Stimulated activated CD4-positive, alpha-beta T cell treated with anti-CD3 and anti-CD28 coated beads, Interleukin-4, amount 100 ng/mL, for 24 hours (primary cell): ENCODE data around the gene NT5C1B.
"Not testable (repeated sequence)": the region's sequence is repeated elsewhere in the genome, so short reads cannot be mapped to it uniquely, and the experiment has no call there.

Experiments used
- DNase-seq: peaks from one replicate; pipeline ENCODE4 v3.0.0-alpha.2; 2020

The NT5C1B gene

DNA sequence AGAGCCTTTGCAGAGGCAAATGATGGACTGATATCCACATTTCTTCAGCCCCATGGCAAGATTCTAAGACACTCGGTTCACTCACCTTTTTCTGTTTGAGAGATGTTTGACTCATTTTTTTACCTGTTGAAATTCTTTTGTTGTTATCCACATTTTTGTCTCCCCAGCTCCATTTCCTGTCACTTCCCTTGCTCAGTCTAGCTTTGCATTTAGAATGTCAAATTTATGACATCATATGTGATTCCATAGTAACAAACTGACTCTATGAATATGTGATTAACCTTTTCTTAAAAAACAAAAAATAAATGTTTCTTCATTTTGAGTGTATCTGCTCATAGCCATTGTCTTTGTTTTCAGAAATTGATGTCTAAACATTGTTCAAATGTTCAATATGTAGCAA, at the start of gene NT5C1B:
NT5C1B (minus strand) TSS at position 216 of the 400 bp plus-strand sequence; CDS start at position 115, 101 bp downstream.
- DNase-seq, result no peak

GRCh38 chr2:18637196-18637595, 47.8 kb upstream of the NT5C1B start:
- DNase-seq, result no peak

DNA sequence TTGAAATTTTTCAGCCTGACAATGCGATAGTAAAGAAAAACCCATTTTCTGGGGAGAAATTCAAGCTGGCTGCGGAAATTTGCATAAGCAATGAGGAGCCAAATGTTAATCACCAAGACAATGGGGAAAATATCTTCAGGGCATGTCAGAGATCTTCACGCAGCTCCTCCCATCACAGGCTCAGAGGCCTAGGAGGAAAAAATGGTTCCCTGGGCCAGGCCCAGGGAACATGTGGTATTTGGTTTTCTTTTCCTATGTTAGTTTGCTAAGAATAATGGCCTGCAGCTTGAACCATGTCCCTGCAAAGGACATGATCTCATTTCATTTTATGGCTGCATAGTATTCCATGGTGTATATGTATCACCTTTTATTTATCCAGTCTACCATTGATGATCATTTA, 43.3 kb upstream of the NT5C1B start:
- DNase-seq, result not testable (repeated sequence)

DNA sequence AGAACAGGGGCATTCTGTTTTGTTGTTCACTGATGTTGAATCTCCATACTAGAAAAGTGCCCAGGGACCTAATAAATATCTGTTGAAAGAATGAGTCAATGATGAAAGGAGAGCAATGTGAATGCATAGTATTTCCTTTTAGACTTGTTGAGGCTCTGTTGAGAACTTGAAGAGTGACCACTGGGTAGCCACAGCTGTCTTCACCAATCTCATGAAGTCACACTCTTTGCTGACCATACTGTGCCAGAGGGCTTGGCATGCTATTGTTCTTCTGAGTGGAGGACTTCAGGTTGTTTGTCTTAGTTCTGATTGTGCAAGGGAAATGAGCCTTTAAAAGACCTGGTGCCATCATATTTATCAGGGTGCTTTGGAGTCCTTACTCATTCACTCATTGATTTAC, 41.6 kb upstream of the NT5C1B start:
- no peak for DNase-seq

- no peak for DNase-seq
Observed at GRCh38 chr2:18630541-18630940, 41.2 kb upstream of the NT5C1B start.

DNA sequence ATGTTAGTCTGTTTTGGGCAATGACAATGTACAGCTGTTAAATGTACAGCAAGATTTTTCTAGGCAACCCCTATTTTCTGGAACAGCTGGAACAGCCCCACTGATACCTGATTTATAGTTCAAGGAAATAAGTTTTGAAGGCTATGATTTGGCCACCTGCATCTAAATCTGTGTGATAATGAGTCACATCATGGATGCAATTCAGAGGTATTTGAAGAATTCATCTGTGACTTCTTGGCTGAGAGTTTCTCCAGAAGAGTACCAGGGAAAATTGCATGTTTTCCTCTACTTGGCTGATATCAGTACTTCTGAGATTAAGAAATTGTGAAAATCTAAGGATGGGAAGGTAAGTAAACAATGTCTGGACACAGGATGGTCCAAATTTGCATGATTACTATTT, 40.7 kb upstream of the NT5C1B start:
- no peak for DNase-seq

GRCh38 chr2:18626958-18627650, 37.7 kb upstream of the NT5C1B start:
- no peak for DNase-seq

DNA sequence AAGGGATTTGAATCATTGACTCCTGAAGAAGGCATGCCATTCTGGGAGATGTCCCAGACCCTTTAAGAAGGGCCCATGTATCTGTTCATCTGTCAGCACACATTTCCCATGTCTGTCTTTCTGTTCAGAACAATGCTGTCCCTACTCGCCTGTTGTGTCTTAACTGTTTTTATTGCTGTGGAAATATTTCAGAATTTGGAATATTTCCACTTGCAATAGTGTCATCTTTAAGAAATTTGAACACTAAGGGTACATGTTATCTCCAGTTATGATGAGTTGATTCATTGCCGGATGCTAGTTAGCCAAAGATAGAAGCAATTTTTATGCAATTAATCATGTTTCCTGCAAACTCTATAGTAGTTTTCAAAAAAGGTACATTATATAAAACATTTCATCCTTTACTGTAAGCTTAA, 36.9 kb upstream of the NT5C1B start:
- DNase-seq, result no peak

DNA sequence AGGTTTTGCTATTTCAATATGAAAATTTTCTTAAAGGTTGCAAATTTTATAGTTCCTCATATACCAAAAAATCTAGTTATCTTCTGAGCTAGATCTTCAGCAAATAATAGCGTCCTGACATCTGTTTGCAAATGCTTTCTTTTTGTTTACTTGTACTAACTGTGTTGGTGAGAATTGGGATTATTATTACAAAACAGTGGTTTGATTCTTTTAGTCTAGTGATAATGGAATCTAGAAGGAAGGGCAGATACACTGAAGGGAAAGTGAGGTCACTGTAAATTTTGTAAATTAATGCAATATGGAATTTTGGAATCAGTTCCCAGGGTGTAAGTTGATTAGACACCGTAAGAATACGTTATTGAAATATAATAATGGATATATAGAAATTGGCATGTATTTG, 36.2 kb upstream of the NT5C1B start:
- no peak for DNase-seq

- no peak for DNase-seq
Observed at GRCh38 chr2:18623782-18624181, 34.4 kb upstream of the NT5C1B start.

DNA sequence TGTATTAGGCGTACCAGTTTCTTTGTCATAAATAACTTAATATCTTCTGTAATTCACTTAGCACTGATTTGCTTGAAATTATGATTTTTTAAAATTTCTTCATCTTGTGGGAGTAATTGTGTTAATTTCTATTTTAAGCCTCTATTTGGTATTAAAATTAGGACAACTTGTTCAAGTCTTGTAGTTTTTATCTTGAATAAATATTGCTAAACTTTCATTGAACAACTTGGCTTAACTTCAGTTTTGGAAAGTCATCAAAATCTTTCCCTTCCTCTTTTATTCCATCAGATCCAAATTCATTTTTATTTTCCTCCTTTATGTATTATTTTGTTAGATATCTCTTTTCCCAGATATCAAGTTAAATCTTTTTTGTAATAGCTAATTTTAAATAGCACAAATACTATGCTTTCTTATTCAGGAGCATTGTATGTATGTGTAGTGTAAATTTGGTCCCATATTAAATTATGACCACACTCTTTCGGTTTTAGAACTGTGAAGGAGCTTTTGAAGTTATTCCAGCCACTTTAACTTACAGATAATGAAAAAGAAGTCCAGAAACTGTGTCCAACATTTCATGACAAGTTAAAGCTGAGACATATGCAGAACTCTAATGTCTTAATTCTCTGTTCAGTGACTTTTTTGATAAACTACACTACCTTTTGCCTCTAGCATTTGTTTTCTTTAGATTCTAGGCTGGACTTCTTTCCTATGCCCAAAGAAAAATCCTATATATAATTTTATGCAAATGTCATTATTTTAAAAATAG, 31.7 kb upstream of the NT5C1B start:
- DNase-seq, result no peak

GRCh38 chr2:18619091-18619490, 29.7 kb upstream of the NT5C1B start:
- DNase-seq, result no peak

DNA sequence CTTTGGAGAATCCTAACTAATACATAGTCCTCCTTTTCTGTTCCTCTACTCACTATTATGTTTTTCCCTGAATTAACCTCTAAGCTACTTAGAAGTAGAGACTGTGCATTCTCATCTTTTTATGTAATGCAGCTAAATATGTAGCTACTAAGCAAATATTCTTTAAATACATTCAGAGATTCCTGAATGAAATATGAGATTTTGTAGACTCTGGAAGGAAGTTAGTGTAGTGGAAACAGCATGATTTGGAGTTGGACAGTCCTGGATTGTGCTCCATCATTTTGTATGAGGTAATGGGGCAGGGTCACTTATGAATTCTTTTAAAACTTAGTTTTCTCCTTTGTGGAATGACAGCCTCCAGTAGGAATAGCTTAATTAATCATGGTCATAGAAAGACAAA, 24.7 kb upstream of the NT5C1B start:
- DNase-seq, result no peak

- no peak for DNase-seq
Observed at GRCh38 chr2:18612133-18612532, 22.8 kb upstream of the NT5C1B start.

DNA sequence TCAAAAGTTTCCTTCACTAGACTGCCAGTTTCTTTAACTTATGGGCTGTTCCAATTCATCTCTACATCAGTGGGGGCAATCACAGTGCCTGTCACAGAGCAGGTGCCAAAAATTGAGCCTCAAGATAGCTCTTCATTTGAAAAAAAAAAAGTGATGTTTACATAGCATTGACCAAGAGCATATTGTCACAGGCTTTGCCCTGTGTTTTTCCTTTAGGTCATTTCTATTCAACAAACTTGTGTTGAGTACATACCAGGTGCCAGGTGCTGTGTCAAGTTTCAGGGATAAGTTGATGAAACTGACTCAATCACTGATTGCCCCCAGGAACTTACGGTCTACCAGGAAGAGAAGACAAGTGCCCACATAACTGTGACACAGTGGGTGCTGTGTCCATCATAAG, 22.2 kb upstream of the NT5C1B start:
- DNase-seq, result no peak

DNA sequence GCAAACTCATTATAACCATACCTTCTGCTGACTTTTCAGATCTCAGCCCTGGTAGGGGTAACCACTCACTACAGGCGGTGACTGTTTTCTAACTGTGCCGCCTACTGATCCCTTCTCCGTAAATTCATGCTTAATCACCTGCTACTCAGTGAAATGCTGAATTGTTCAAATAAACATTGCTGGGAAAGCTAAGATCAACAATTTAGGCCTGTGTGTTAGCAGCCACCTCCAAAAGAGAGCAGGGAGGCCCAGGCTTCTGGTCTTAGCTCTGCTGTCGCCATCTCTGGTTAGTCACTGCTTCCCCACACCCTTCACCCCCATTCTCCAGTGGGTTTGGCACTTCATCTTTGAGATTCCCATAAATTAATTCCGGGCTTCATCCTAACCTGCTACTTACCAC, 21.8 kb upstream of the NT5C1B start:
- DNase-seq, result no peak

GRCh38 chr2:18610651-18611050, 21.3 kb upstream of the NT5C1B start:
- no peak for DNase-seq

GRCh38 chr2:18610090-18610489, 20.7 kb upstream of the NT5C1B start:
- no peak for DNase-seq

GRCh38 chr2:18605115-18605514, 15.7 kb upstream of the NT5C1B start:
- no peak for DNase-seq

DNA sequence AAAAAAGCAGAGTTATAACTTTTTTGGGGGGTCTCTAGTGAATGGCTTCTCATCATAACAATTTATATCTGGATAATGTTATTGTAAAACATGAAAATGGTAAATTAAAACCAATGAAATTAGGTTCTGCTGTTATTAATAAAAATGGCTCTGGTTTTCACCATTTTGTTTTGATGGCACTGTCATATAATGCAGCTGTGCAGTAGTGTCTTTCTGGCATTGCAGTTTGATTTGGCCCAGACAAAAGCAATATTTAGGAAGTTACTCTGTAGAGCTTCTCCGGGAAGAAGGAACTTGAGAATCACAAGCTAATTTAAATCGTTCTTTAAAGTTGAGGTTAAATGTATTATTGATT, 15.1 kb upstream of the NT5C1B start:
- DNase-seq, result no peak

GRCh38 chr2:18603854-18604530, 14.6 kb upstream of the NT5C1B start:
- DNase-seq, result no peak

DNA sequence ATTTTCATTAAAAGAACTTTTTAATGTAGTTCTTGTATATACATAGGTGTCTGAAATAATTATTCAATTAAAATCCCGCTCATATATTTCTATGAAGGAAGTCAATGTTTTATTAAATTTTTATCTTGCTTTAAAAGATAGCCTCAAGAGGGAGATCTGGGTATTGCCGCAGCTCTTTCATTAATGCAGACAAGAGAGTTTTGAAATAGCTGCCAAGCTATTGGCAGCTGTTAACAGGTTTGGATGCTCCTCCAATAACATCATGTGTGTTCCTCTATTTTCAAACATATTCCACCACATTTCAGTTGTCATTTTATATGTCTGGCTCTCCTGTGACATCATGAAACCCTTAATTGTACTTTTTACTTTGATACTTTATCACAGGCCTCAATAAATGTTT, 12.9 kb upstream of the NT5C1B start:
- DNase-seq, result no peak

- DNase-seq, result no peak
Observed at GRCh38 chr2:18600255-18600613, 10.9 kb upstream of the NT5C1B start.
